ENCODE results near the gene RHEBL1.
A peak's percentile ranks its signal among the peaks of the same experiment; 100 is the strongest.

Gene RHEBL1

DNA sequence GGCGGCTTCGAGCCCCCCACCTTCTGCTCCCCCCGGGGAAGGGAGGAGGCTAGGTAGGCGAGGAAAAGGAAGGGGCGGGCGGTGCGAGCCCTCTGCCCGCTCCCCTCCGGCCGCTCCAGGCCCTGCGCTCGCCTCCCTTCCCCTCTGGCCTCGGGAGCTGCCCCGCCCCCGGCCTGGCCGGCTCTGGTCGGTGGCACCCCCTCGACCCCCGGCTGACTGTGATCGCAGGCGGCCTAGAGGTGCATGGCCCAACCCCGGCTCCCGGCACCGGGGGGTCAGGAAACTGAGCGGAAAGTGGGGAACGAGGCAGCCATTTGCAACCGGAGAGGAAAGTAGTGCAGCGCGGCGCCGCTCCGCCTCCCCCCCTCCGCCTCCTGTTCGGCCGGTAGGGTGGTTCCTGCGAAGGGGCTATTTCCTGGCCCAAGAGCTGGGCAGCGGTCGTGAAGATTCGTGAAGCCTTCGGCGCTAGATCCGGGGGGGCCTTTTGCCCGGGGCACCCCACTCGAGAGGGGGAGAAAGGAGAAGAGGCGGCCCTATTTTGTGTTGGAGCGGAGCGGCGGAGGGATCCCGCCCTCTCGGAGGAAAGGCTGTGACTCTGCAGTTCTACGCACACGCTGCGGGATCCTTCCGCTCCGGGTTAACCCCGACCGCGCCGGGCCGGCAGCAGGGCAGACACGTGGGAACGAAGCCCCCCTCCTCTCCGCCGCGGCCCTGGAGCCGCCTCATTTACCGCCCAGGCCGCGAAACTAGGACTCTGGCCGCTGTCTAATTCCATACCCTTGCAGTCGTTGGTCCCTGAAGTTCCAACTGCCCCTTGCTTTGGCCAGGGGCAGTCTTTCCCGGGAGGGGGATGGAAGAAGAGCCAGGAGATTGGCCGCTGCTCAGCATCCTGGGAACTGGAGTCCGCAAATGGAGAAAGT lies 9.3 kb downstream of the RHEBL1 start, which contains the start of gene KMT2D:
TSS of gene KMT2D (minus strand) at position 558 of the 920 bp plus-strand sequence. CDS start 5,470 bp downstream, outside the sequence.
- TF ChIP-seq, protein P1, sequence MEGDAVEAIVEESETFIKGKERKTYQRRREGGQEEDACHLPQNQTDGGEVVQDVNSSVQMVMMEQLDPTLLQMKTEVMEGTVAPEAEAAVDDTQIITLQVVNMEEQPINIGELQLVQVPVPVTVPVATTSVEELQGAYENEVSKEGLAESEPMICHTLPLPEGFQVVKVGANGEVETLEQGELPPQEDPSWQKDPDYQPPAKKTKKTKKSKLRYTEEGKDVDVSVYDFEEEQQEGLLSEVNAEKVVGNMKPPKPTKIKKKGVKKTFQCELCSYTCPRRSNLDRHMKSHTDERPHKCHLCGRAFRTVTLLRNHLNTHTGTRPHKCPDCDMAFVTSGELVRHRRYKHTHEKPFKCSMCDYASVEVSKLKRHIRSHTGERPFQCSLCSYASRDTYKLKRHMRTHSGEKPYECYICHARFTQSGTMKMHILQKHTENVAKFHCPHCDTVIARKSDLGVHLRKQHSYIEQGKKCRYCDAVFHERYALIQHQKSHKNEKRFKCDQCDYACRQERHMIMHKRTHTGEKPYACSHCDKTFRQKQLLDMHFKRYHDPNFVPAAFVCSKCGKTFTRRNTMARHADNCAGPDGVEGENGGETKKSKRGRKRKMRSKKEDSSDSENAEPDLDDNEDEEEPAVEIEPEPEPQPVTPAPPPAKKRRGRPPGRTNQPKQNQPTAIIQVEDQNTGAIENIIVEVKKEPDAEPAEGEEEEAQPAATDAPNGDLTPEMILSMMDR (IDR thresholded peaks at IDR 0.05; ENCODE audit: borderline replicate concordance, control extremely low read depth, extremely low read depth, insufficient read depth, missing control alignments): no peak
- DNase-seq (ENCODE audit: low spot score): peak; percentile 94
- in situ Hi-C loops (cut with MboI; ENCODE audit: low sequenced_read_pairs, unreplicated experiment): loop anchor here (10.0 kb wide), 1 partner anchor 174 kb away; no protein-coding TSS in a partner anchor

DNA sequence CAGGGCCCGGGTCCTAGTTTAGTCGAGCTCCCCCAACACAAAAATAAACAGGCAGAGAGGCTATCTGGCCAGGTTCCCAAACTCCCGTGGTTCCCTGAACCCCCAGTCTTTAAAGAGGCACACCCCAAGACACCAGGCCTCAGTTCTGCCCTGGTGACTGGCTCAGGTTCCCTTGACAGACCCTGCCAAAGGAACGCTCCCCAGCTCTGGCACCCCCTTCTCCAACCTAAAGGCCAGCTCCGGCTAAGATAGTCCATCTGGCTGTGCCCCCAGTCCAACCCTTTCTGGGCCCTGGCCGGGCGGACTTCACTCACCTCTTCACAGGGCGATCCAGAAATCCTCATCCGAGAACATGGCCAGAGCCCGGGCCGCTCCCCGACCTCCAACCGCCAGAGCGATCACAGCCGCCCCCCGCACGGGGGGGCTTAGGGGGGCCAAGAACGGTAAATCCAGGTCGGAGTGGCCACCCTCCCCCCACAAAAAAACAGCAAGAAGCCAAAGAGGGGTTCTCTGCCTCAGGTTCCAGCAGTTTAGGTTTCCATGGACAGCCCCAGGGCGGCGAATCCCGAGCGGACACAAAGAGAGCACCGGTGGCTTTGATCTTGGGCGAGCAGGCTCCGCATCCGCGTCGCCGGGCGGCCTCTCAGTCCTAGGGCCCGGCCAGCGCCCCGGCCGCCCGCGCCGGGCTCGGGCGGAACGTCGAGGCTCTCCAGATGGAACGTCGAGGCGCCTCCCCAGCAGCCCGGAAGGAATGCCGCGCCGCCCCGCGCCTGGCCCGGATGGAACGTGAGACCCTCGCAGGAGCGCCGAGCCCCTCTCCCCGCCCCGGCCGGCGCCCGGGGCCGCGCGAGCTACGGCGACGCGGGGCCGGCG lies 10.2 kb downstream of the RHEBL1 start:
- DNase-seq (ENCODE audit: low spot score): no peak
- in situ Hi-C loops (cut with MboI; ENCODE audit: low sequenced_read_pairs, unreplicated experiment): loop anchor here (10.0 kb wide), 1 partner anchor 175 kb away; no protein-coding TSS in a partner anchor
- TF ChIP-seq, protein P1 (IDR thresholded peaks at IDR 0.05; ENCODE audit: borderline replicate concordance, control extremely low read depth, extremely low read depth, insufficient read depth, missing control alignments): no peak

DNA sequence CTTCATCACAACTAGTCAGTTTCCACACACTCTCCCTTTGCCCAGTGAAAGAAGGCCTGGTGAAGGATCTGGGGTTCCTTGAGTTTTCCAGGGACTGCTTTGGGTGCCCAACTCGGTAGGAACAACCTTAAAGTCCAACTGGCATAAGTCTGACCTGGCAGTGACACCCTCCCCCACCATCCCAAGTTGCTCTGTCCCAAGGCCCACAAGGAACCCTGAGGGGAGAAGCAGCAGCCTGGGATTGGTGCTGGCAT lies 10.8 kb downstream of the RHEBL1 start:
- TF ChIP-seq, protein P1 (IDR thresholded peaks at IDR 0.05; ENCODE audit: borderline replicate concordance, control extremely low read depth, extremely low read depth, insufficient read depth, missing control alignments): no peak
- in situ Hi-C loops (cut with MboI; ENCODE audit: low sequenced_read_pairs, unreplicated experiment): no loop called here
- no peak for DNase-seq (ENCODE audit: low spot score)

DNA sequence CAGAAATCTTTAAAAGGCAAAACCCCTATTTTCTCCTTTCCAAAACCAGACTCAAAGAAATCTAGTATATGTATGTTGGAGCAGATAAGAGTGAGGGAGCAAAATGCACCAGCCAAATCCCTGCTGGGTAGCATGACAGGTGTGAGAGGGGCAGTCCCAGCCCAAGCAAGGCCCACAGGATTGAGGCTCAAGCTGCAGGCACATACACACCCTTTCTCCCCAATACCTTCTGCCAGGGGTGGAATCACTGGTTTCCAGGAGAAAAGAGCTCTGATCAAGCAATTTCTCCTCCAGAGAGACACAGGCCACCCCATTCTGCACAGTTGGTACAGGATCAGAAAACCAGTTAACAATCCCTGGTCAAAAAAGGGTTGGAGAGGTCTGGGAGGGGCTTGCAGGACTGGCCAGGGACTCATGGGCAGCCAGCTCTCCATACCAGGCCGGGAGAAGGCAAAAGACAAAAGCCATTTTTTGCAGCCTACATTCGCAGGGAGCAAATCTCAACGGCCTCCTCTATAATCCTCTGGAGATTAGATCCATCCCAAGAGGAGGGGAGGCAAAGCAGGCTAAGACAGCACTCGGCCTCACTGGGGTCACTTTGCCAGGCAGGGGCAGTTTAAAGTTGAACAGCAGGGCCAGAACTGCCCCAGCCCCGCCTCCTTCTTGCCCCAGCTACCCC lies 11.3 kb downstream of the RHEBL1 start:
- TF ChIP-seq, protein P1 (IDR thresholded peaks at IDR 0.05; ENCODE audit: borderline replicate concordance, control extremely low read depth, extremely low read depth, insufficient read depth, missing control alignments): no peak
- DNase-seq (ENCODE audit: low spot score): no peak
- in situ Hi-C loops (cut with MboI; ENCODE audit: low sequenced_read_pairs, unreplicated experiment): no loop called here

DNA sequence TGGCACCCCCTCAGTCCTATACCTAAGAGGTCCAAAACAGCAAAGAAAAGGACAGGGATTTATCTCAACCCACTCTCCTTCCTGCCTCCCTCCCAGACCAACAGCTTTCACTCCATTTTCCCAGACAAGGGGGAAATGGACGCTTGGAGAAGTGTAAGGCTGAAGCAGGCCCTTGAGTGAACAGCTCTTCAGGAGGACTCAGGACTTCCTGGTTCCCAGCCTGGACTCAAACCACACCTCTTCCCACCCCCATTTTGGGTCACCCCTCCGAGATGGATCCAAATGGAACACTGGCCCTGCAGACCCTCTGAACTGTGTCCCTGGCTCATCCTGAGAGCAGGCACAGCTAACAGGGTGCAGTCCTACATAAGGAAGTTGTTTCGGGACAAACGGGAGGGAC lies 11.9 kb downstream of the RHEBL1 start:
- DNase-seq (ENCODE audit: low spot score): no peak
- TF ChIP-seq, protein P1 (IDR thresholded peaks at IDR 0.05; ENCODE audit: borderline replicate concordance, control extremely low read depth, extremely low read depth, insufficient read depth, missing control alignments): no peak
- in situ Hi-C loops (cut with MboI; ENCODE audit: low sequenced_read_pairs, unreplicated experiment): no loop called here

Data from GM13976 (cell line).